Renal pelvis (tissue), 12 donors: Measurements from ENCODE around the gene ANKRD52. TPM values are rescaled to one million over a fixed set of nuclear protein-coding genes. Genes with fewer than 3 reads are reported as not detected.
"Not testable (repeated sequence)": the region's sequence is repeated elsewhere in the genome, so short reads cannot be mapped to it uniquely, and the experiment has no call there.

ENCODE experiments used
- DNase-seq: peaks from one replicate; pipeline ENCODE4 v3.0.0-alpha.2; 2013
- long read RNA-seq, 16 experiments: transcript quantifications; one replicate each; lab custom pipeline, GENCODE V29; 2026
- polyA plus RNA-seq, 3 donors: library from polyadenylated mRNA; unstranded; fragments of 120-200 nt; gene quantifications; one replicate each; pipeline ENCODE4 v1.2.1, GENCODE V29; 2013; ENCODE audit not compliant: insufficient read length in 3 of 3

Gene ANKRD52
- polyA plus RNA-seq = 10 to 100 TPM; 32.8 to 40.5 (median 39.0) TPM
- long read RNA-seq, donor 1, full-length matches to known transcripts = 1 of 1 reads
- long read RNA-seq, donor 1, partial matches to known transcripts = 0 of 1 reads
- long read RNA-seq, donor 1, other reads (novel, unspliced or antisense) = 0 of 1 reads
- long read RNA-seq, donor 2, full-length matches to known transcripts = 1 of 1 reads
- long read RNA-seq, donor 2, partial matches to known transcripts = 0 of 1 reads
- long read RNA-seq, donor 2, other reads (novel, unspliced or antisense) = 0 of 1 reads
- long read RNA-seq, donor 3, full-length matches to known transcripts = 1 of 1 reads
- long read RNA-seq, donor 3, partial matches to known transcripts = 0 of 1 reads
- long read RNA-seq, donor 3, other reads (novel, unspliced or antisense) = 0 of 1 reads
- long read RNA-seq, donor 4, full-length matches to known transcripts = 1 of 1 reads
- long read RNA-seq, donor 4, partial matches to known transcripts = 0 of 1 reads
- long read RNA-seq, donor 4, other reads (novel, unspliced or antisense) = 0 of 1 reads
- long read RNA-seq, donor 5, full-length matches to known transcripts = 1 of 30 reads
- long read RNA-seq, donor 5, partial matches to known transcripts = 29 of 30 reads
- long read RNA-seq, donor 5, other reads (novel, unspliced or antisense) = 0 of 30 reads
- long read RNA-seq, donor 6, full-length matches to known transcripts = 3 of 3 reads
- long read RNA-seq, donor 6, partial matches to known transcripts = 0 of 3 reads
- long read RNA-seq, donor 6, other reads (novel, unspliced or antisense) = 0 of 3 reads
- long read RNA-seq, donor 7, full-length matches to known transcripts = 3 of 16 reads
- long read RNA-seq, donor 7, partial matches to known transcripts = 13 of 16 reads
- long read RNA-seq, donor 7, other reads (novel, unspliced or antisense) = 0 of 16 reads
- long read RNA-seq, donor 8, full-length matches to known transcripts = 1 of 1 reads
- long read RNA-seq, donor 8, partial matches to known transcripts = 0 of 1 reads
- long read RNA-seq, donor 8, other reads (novel, unspliced or antisense) = 0 of 1 reads
- long read RNA-seq, donor 9 = 0 reads
- long read RNA-seq, donor 10, full-length matches to known transcripts = 1 of 1 reads
- long read RNA-seq, donor 10, partial matches to known transcripts = 0 of 1 reads
- long read RNA-seq, donor 10, other reads (novel, unspliced or antisense) = 0 of 1 reads
- long read RNA-seq, donor 11, full-length matches to known transcripts = 1 of 1 reads
- long read RNA-seq, donor 11, partial matches to known transcripts = 0 of 1 reads
- long read RNA-seq, donor 11, other reads (novel, unspliced or antisense) = 0 of 1 reads
- long read RNA-seq, donor 12, full-length matches to known transcripts = 5 of 13 reads
- long read RNA-seq, donor 12, partial matches to known transcripts = 8 of 13 reads
- long read RNA-seq, donor 12, other reads (novel, unspliced or antisense) = 0 of 13 reads
- long read RNA-seq, donor 13, full-length matches to known transcripts = 1 of 1 reads
- long read RNA-seq, donor 13, partial matches to known transcripts = 0 of 1 reads
- long read RNA-seq, donor 13, other reads (novel, unspliced or antisense) = 0 of 1 reads
- long read RNA-seq, donor 14 = 0 reads
- long read RNA-seq, donor 15, full-length matches to known transcripts = 2 of 11 reads
- long read RNA-seq, donor 15, partial matches to known transcripts = 9 of 11 reads
- long read RNA-seq, donor 15, other reads (novel, unspliced or antisense) = 0 of 11 reads
- long read RNA-seq, donor 16, full-length matches to known transcripts = 1 of 1 reads
- long read RNA-seq, donor 16, partial matches to known transcripts = 0 of 1 reads
- long read RNA-seq, donor 16, other reads (novel, unspliced or antisense) = 0 of 1 reads

DNA sequence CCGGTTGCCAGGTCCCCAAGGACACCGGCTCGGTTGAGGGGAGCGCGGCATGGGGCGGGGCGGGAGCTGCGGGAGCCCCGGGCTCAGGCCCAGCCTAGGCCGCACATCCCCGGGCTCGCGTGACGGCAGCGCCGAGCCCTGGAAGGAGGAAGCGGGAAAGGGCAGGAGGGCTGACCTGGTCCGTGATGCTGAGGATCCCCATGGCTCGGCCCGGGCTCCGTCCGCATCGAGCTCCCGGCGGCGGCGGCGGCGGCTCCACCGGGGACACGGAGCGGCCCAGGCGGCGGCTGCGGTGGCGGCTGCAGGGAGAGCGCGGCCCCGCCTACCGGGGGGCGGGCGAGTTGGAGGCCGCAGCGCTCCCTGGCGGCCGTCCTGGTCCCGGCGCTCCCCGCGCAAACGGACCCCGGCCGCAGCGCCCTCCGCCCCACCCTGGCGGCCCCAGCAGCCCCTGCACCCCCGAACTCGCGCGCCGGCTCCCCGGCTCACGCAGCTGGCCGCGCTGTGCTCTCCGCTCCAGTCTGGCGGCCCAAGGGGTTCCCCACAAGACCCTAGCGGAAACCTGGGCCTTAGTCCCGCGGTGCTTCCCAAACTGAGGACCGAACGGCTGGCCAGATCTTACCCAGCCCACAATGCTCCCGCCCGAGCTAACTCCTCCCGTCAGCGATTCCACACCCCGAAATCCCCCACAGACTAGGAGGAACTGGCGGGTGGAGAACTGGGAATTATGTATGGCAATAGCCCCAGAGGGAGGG lies at the start of gene ANKRD52:
Gene ANKRD52 (minus strand): TSS at position 317 of the 752 bp plus-strand sequence. CDS start 115 bp downstream, at position 202.
- peak; percentile 79 for DNase-seq

GRCh38 chr12:56307221-56307965 lies 49.2 kb upstream of the ANKRD52 start:
- DNase-seq = no peak

- no peak for DNase-seq
Measured at GRCh38 chr12:56304872-56305590, 46.8 kb upstream of the ANKRD52 start.

DNA sequence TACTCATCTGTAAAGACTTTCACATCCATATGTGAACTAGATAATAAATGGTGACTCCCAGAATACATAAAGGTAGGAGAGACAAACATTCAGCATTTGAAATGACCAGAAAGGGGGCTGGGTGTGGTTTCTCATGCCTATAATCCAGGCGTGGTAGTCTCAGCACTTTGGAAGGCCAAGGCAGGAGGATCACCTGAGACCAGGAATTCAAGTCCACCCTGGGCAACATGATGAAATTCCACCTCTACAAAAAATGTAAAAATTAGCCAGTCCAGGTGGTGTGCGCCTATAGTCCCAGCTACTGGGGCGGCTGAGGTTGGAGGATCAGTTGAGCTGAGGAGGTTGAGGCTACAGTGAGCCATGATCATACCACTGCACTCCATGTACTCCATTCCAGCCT lies 46.1 kb upstream of the ANKRD52 start:
- DNase-seq = no peak

GRCh38 chr12:56300644-56301464 lies 42.7 kb upstream of the ANKRD52 start:
- no peak for DNase-seq

DNA sequence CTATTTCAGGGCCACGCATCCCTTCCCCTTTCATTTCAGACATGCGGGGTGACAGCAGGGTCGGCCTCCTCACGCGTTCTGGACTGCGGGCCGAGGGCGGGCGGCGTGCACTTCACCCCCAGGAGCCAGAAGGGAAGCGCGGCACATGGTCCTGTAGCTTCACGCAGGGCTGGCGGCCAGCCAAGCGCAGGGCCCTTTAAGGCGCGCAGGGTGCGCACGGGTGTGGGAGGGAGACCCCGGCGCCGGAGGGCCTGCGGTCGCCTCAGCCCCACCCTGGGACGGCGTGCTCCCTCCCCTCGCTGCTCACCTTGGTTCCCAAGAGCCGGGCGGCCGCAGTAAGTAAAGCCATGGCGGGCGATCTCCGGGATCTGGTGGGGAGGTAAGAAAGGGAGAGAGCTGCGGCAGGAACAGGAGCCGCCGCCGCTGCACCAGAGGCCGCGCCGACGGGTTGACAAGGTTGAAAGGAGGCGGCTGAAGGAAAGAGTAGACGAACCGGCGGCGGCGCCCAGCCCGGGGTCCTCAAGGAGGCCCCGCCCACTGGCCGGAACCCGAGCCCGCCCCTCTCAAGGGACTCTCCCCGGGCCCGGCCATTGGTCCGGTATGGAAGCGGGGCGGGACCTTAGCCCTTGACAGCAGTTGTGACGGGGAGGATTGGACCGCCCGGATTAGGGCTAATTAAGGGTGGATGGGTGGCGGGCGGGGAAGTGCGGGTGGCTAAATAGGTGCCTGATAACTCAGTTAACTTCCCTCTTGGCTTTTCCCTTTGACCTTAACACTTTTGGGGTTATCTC lies 41.9 kb upstream of the ANKRD52 start, which contains the start of gene CS:
Gene CS (minus strand): TSS at position 478 of the 791 bp plus-strand sequence. CDS start 129 bp downstream, at position 349.
- DNase-seq = peak; percentile 98

GRCh38 chr12:56299308-56299852 lies 41.2 kb upstream of the ANKRD52 start:
- peak; percentile 16 for DNase-seq

DNA sequence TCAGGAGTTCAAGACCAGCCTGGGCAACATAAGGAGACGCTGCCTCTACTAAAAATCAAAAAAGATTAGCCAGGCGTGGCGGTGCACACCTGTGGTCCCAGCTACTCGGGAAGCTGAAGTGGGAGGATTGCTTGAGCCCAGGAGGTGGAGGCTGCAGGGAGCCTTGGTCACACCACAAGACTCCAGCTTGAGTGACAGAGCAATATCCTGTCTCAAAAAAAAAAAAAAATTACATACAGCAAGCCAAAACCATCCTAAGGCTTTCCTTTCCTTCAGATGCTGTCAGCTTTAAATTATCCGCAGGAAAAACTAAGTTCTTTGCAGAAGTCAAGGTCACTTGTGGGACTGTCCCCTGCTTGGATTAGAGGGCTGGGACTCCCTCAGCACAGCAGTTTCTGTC lies 40.6 kb upstream of the ANKRD52 start:
- no peak for DNase-seq

DNA sequence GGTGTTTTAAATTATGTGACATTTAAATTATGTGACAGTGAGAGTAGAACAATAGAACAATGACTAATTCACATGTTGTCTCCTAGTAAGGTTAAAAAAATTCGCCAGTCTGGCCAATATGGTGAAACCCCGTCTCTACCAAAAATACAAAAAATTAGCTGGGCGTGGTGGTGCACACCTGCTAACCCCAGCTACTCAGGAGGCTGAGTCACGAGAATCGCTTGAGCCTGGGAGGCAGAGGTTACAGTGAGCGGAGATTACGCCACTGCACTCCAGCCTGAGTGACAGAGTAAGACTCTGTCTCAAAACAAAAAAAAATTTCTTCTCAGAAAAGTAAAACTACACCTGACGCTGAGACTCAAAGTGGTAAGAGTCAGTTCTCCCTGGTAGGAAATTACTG lies 39.2 kb upstream of the ANKRD52 start:
- DNase-seq = no peak

DNA sequence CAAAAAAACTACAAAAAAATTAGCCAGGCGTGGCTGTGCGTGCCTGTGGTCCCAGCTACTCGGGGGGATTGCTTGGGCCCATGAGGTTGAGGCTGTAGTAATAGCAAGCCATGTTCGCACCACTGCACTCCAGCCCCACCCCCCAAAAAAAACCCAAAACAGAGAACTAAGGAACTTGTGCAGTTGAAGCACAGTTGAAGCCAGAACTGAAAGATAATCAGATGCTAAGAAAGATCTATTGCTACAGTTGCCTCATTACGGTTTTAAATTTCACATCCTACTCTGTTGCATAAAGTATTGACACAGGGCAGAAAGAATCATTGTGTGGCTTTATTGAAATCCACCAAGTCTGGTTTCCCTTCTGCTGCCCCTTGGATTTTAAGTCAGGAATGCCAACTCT lies 38.1 kb upstream of the ANKRD52 start:
- DNase-seq = no peak

DNA sequence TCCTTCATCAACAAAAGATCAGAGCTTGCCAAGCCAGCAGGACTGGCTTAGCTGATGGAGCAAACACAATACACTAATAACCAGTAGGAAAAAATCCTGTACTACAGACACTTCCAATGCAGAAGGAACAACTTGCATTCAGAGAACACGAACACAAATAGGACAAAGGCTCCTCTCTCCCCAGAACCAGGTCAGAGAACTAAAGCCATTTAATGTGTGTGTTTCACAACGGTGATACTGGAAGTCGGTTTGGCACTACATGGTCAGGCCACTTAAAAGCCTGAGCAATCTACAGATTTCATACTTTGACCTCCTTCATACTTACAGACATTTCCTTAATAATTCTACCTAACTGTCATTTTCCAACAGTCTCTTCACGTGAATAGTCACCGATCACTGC lies 35.6 kb upstream of the ANKRD52 start:
- no peak for DNase-seq

DNA sequence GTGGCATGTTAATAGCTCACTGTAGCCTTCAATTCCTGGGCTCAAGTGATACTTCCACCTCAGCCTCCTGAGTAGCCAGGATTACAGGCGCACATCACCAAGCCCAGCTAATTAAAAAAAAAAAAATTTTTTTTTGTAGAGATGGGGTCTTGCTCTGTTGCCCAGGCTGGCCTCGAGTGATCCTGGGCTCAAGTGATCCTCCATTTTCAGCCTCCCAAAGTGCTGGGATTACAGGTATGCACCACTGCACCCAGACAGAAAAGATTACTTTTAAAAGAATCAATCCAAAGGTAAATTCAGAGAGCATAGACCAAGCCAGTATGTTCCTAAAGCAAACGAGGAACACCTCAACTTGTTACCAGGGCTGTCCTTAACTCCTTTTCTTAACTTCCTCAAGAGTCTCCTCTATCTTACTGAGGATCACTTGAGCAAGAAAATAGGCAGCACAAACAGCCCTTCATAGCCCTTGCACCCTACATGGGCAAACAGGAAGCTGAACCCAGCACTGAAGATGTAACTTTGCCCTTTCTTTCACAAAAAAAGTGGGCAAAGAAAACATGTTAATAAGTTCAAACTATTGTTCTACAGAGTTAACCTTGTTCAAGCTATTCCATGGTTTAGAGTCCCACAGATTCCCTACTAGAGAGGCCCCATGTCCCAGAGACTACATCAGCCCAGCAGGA lies 30.7 kb upstream of the ANKRD52 start:
- DNase-seq = no peak

DNA sequence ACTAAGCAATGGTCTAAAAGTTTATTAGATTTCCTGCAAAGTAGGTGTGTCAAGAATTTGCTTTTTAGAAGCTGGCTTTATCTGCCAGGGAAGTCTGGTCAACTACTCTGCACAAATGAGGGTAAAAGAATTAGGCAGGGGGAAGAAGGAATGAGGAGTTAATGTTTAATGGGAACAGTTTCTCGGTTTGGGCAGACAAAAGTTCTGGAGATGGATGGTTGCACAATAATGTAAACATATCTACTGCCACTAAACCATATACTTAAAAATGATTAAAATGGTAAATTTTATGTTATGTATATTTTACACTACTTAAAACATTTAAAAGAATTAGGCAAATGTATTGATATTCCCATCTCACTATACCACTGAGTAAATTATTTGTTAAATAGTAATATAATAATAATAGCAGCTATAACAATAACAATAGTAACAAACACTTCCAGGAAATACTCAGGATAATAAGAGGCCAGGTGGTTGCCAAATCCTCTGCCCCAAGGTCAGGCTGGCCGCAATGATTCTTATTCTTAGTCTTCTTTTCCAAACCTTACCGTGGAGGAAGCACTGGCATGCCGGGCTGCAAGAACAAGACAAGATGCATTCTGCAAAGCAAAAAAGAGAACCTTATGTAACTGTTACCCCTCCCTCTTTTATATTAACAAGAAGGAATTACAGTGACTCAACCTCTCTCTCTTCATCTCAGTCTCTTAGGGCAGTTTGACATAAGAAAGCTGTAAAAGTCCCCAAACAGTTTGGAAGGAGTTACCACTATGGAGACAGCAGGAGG lies 28.1 kb upstream of the ANKRD52 start:
- DNase-seq = no peak

DNA sequence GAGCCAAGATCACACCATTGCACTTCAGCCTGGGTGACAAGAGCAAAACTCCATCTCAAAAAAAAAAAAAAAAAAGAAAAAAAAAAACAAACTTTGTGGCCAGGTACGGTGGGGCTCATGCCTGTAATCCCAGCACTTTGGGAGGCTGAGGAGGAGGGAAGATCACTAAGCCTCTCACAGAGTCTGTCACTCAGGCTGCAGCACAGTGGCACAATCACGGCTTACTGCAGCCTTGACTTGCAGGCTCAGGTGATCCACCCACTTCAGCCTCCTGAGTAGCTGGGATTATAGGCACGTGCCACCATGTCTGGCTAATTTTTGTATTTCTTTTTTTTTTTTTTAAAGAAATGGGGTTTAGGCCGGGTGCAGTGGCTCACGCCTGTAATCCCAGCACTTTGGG lies 26.1 kb upstream of the ANKRD52 start:
- not testable (repeated sequence) for DNase-seq

DNA sequence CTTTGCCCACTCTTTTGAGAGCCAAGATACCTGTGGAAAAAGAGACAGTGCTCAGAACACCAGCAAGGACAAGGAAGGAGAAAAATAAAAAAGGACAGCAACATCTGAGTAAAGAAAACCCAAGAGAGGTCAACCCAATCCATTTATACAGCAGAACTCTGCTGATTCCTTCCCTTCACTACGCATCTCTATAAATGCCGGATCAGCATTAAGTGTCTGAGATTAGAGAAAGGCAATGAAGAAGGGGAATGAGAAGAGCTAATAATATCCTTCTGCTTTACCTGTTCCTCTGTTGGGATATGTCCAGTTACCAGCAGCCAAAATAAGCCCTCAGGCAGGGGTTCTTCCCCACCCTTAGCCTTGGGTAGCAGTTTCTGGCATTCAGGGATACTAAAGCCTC lies 24.4 kb upstream of the ANKRD52 start:
- DNase-seq = no peak
